Measurements from ENCODE around the gene AURKB.

DNA sequence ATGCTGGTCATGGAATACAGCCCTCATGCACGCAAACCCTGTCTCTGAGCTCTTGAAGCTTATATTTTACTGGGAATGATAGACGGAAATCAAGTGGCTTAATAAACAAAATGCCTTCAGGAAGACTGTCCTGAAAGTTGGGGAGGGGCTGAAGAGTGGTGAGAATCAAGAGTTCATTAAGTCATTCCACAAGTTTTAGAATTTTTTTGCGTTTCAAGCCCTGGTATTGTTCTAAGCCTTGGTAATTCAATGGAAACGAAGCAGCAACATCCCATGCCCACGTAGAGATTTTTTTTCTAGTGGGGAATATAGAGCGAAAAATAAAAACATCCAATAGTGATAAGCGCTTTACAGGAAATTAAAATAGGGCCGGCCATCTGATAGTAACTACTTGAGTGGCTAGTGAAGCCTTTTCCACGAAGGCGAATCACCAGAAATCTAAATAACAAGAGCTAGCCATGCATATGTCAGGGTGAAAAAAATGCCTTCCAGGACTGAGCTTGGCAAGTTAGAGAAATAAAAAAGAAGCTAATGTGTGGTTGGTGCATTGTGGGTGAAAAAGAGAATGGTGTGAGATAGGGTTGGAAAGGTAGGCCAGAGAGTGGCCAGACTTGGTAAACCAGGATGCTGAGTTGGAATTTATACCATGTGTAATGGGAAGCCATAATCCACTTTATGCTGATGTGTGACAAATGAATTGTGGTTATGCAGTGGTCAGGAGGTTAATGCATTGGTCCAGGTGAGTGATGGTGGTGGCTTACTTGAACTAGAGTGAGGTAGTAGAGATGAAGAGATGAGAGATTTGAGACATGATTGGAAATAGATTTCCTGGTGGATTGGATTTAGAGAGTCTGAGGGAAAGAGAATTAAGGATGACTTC lies 39.5 kb upstream of the AURKB start:
- TF ChIP-seq, protein P1, sequence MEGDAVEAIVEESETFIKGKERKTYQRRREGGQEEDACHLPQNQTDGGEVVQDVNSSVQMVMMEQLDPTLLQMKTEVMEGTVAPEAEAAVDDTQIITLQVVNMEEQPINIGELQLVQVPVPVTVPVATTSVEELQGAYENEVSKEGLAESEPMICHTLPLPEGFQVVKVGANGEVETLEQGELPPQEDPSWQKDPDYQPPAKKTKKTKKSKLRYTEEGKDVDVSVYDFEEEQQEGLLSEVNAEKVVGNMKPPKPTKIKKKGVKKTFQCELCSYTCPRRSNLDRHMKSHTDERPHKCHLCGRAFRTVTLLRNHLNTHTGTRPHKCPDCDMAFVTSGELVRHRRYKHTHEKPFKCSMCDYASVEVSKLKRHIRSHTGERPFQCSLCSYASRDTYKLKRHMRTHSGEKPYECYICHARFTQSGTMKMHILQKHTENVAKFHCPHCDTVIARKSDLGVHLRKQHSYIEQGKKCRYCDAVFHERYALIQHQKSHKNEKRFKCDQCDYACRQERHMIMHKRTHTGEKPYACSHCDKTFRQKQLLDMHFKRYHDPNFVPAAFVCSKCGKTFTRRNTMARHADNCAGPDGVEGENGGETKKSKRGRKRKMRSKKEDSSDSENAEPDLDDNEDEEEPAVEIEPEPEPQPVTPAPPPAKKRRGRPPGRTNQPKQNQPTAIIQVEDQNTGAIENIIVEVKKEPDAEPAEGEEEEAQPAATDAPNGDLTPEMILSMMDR (IDR thresholded peaks at IDR 0.05 in 4 of 5, conservative IDR thresholded peaks at IDR 0.05 in 1 of 5) = no peak
- TF ChIP-seq POLR2A (IDR thresholded peaks at IDR 0.05) = no peak

Data from gastrocnemius medialis (tissue), 4 donors.